SK-N-SH (cell line): ENCODE data around the gene ALOXE3.

Source experiments
- CTCF ChIP-seq: fragments of 200-600 bp; sonication (generic); IDR thresholded peaks from 2 replicates; pipeline ENCODE4 v1.6.1; 2017; ENCODE audit warnings: antibody characterized with exemption, mild to moderate bottlenecking, moderate library complexity
- EZH2phosphoT487 ChIP-seq: fragments of 200-600 bp; sonication (generic); IDR thresholded peaks from 2 replicates; pipeline ENCODE4 v1.6.1; 2017; ENCODE audit warnings: low read depth, mixed run types, mild to moderate bottlenecking, antibody characterized with exemption, moderate library complexity, borderline replicate concordance
- FOXM1 ChIP-seq: IDR thresholded peaks from 2 replicates; pipeline ENCODE4 v1.4.0; 2012; ENCODE audit warnings: low read depth, mild to moderate bottlenecking
- GABPA ChIP-seq: IDR thresholded peaks from 2 replicates; pipeline ENCODE4 v1.4.0; 2012; ENCODE audit warnings: low read depth, mild to moderate bottlenecking
- POLR2AphosphoS5 ChIP-seq: IDR thresholded peaks from 2 replicates; pipeline ENCODE4 v1.6.1; 2012; ENCODE audit warnings: low read depth, low read length
- RAD21 ChIP-seq: IDR thresholded peaks from 2 replicates; pipeline ENCODE4 v1.6.1; 2012; ENCODE audit warnings: mild to moderate bottlenecking, low read length
- RCOR1 ChIP-seq: fragments of 150-350 bp; IDR thresholded peaks from 2 replicates; pipeline ENCODE4 v1.6.1; 2017; ENCODE audit warnings: antibody characterized with exemption, low read length
- REST ChIP-seq: IDR thresholded peaks from 2 replicates; pipeline ENCODE4 v1.6.1; 2012; ENCODE audit warnings: mild to moderate bottlenecking, low read depth, low read length, moderate library complexity
- TAF1 ChIP-seq: IDR thresholded peaks from 2 replicates; pipeline ENCODE4 v1.6.1; 2012; ENCODE audit warnings: low read depth, mild to moderate bottlenecking, low read length, moderate library complexity, borderline replicate concordance
- USF2 ChIP-seq: fragments of 150-350 bp; IDR thresholded peaks from 2 replicates; pipeline ENCODE4 v1.6.1; 2017; ENCODE audit warnings: antibody characterized with exemption, low read length, low read depth, borderline replicate concordance

GRCh38 chr17:8110907-8111306, 7.4 kb downstream of the ALOXE3 start:
- TF ChIP-seq POLR2AphosphoS5 = no peak
- no peak for TF ChIP-seq TAF1
- TF ChIP-seq CTCF = no peak
- TF ChIP-seq FOXM1 = no peak
- no peak for TF ChIP-seq RCOR1
- TF ChIP-seq USF2 = no peak
- no peak for TF ChIP-seq EZH2phosphoT487
- no peak for TF ChIP-seq REST
- no peak for TF ChIP-seq GABPA
- no peak for TF ChIP-seq RAD21
